ENCODE data around the gene PRRT1. TPM values are rescaled to one million over a fixed set of nuclear protein-coding genes. Genes with fewer than 3 reads are reported as not detected.

Gene PRRT1
- total RNA-seq, 2 donors from 2014 or later: 2.6 to 3.6 TPM

GRCh38 chr6:32137454-32137853 is 14.3 kb downstream of the PRRT1 start:
- DNase-seq (ENCODE audit: low spot score): no peak
- intact Hi-C loops (cut with DNase I): no loop called here

- no peak for DNase-seq (ENCODE audit: low spot score)
- intact Hi-C loops (cut with DNase I): no loop called here
Observed at GRCh38 chr6:32133786-32134185, 18.0 kb downstream of the PRRT1 start.

GRCh38 chr6:32132110-32132509 is 19.6 kb downstream of the PRRT1 start:
- intact Hi-C loops (cut with DNase I): no loop called here

GRCh38 chr6:32131439-32131948 is 20.2 kb downstream of the PRRT1 start:
- DNase-seq (ENCODE audit: low spot score): no peak

More at GRCh38 chr6:32132110-32132509, 19.6 kb downstream of the PRRT1 start:
- no peak for DNase-seq (ENCODE audit: low spot score)

GRCh38 chr6:32129297-32130088 is 22.2 kb downstream of the PRRT1 start:
- DNase-seq (ENCODE audit: low spot score): no peak
- intact Hi-C loops (cut with DNase I): loop anchor here in 1 of 2 donors (5.0 kb wide), 1 partner anchor 48 kb away; the partner anchor contains the start of genes AGPAT1 and RNF5

More at GRCh38 chr6:32131439-32131948, 20.2 kb downstream of the PRRT1 start:
- intact Hi-C loops (cut with DNase I): no loop called here

- DNase-seq (ENCODE audit: low spot score): no peak
- intact Hi-C loops (cut with DNase I): loop anchor here in 1 of 2 donors (5.0 kb wide), 1 partner anchor 48 kb away; the partner anchor contains the start of genes AGPAT1 and RNF5
Observed at GRCh38 chr6:32128751-32129296, 22.9 kb downstream of the PRRT1 start.

- intact Hi-C loops (cut with DNase I): loop anchor here in 1 of 2 donors (5.0 kb wide), 1 partner anchor 49 kb away; the partner anchor contains the start of genes AGPAT1 and RNF5
- peak; percentile 99 for DNase-seq (ENCODE audit: low spot score)
Observed at GRCh38 chr6:32127717-32128592, 23.8 kb downstream of the PRRT1 start, which contains the start of gene ATF6B. TSS of gene ATF6B (minus strand) at chr6:32128246. CDS start at chr6:32128207, 39 bp downstream.

- intact Hi-C loops (cut with DNase I): loop anchor here in 1 of 2 donors (5.0 kb wide), 1 partner anchor 50 kb away; the partner anchor contains the start of genes AGPAT1 and RNF5
Observed at GRCh38 chr6:32127409-32127716, 24.4 kb downstream of the PRRT1 start.

GRCh38 chr6:32126880-32127279 is 24.9 kb downstream of the PRRT1 start:
- intact Hi-C loops (cut with DNase I): loop anchor here in 1 of 2 donors (5.0 kb wide), 1 partner anchor 50 kb away; the partner anchor contains the start of genes AGPAT1 and RNF5
- no peak for DNase-seq (ENCODE audit: low spot score)

More at GRCh38 chr6:32127409-32127716, 24.4 kb downstream of the PRRT1 start:
- DNase-seq (ENCODE audit: low spot score): no peak

- no peak for DNase-seq (ENCODE audit: low spot score)
- intact Hi-C loops (cut with DNase I): no loop called here
Observed at GRCh38 chr6:32123681-32124080, 28.1 kb downstream of the PRRT1 start.

GRCh38 chr6:32120573-32121059 is 31.1 kb downstream of the PRRT1 start:
- intact Hi-C loops (cut with DNase I): loop anchor here in 1 of 2 donors (1.0 kb wide), 1 partner anchor 22 kb away; no protein-coding TSS in a partner anchor
- no peak for DNase-seq (ENCODE audit: low spot score)

GRCh38 chr6:32118782-32119628 is 32.7 kb downstream of the PRRT1 start:
- DNase-seq (ENCODE audit: low spot score): peak; percentile 97
- intact Hi-C loops (cut with DNase I): loop anchor here in 1 of 2 donors (5.0 kb wide), 2 partner anchors 38 to 73 kb away; partner anchors contain the start of genes GPSM3 and PBX2

- DNase-seq (ENCODE audit: low spot score): no peak
- intact Hi-C loops (cut with DNase I): loop anchor here in 1 of 2 donors (5.0 kb wide), 2 partner anchors 40 to 75 kb away; partner anchors contain the start of genes GPSM3 and PBX2
Observed at GRCh38 chr6:32117461-32117860, 34.3 kb downstream of the PRRT1 start.

- DNase-seq (ENCODE audit: low spot score): no peak
- intact Hi-C loops (cut with DNase I): loop anchor here in 1 of 2 donors (5.0 kb wide), 2 partner anchors 41 to 76 kb away; partner anchors contain the start of genes GPSM3 and PBX2
Observed at GRCh38 chr6:32116674-32117073, 35.1 kb downstream of the PRRT1 start.

- no peak for DNase-seq (ENCODE audit: low spot score)
Observed at GRCh38 chr6:32115623-32116022, 36.1 kb downstream of the PRRT1 start.

GRCh38 chr6:32114796-32115195 is 36.9 kb downstream of the PRRT1 start:
- DNase-seq (ENCODE audit: low spot score): no peak
- intact Hi-C loops (cut with DNase I): loop anchor here in 1 of 2 donors (5.0 kb wide), 2 partner anchors 43 to 78 kb away; partner anchors contain the start of genes GPSM3 and PBX2

More at GRCh38 chr6:32115623-32116022, 36.1 kb downstream of the PRRT1 start:
- intact Hi-C loops (cut with DNase I): loop anchor here in 1 of 2 donors (5.0 kb wide), 2 partner anchors 42 to 77 kb away; partner anchors contain the start of genes GPSM3 and PBX2

All from posterior vena cava (tissue), 2 donors.